HepG2 (cell line): ENCODE results near the gene ZBTB22. TPM values are rescaled to one million over a fixed set of nuclear protein-coding genes. Genes with fewer than 3 reads are reported as not detected.

Experiments
- ATF7 ChIP-seq, 2 experiments: fragments of 450-650 bp in 1 of 2; sonication (generic) in 1 of 2; formaldehyde crosslinking in 1 of 2; IDR thresholded peaks; 2 replicates each; pipeline versions ENCODE4 v1.4.0 to v1.6.1; 2016 to 2020; ENCODE audit warnings: antibody characterized with exemption in 1 of 2, mild to moderate bottlenecking in 1 of 2, missing genetic modification reagents in 1 of 2
- BATF2 ChIP-seq: sonication (generic); formaldehyde crosslinking; IDR thresholded peaks from 2 replicates; pipeline ENCODE4 v1.8.0; 2022; ENCODE audit warnings: mild to moderate bottlenecking, missing genetic modification reagents, moderate library complexity
- MXI1 ChIP-seq: IDR thresholded peaks from 3 replicates; pipeline ENCODE4 v1.6.1; 2012; ENCODE audit warnings: low read depth, low read length, inconsistent platforms, borderline replicate concordance
- RERE ChIP-seq: IDR thresholded peaks from 2 replicates; pipeline ENCODE4 v1.6.1; 2016; ENCODE audit warnings: low read depth, missing genetic modification reagents, missing compliant biosample characterization
- SATB2 ChIP-seq: sonication (generic); formaldehyde crosslinking; IDR thresholded peaks from 2 replicates; pipeline ENCODE4 v1.5.0; 2020; ENCODE audit warnings: missing genetic modification reagents
- SCMH1 ChIP-seq: sonication (generic); formaldehyde crosslinking; IDR thresholded peaks from 2 replicates; pipeline ENCODE4 v1.9.0; 2021; ENCODE audit warnings: missing genetic modification reagents, mild to moderate bottlenecking, borderline replicate concordance
- TBX3 ChIP-seq: fragments of 450-650 bp; IDR thresholded peaks from 2 replicates; pipeline ENCODE4 v1.6.1; 2017; ENCODE audit warnings: antibody characterized with exemption, mild to moderate bottlenecking, inconsistent platforms, borderline replicate concordance
- ZBTB26 ChIP-seq: IDR thresholded peaks from 2 replicates; pipeline ENCODE4 v1.6.1; 2016; ENCODE audit warnings: missing compliant biosample characterization, missing genetic modification reagents, borderline replicate concordance
- ZHX1 ChIP-seq: sonication (generic); formaldehyde crosslinking; IDR thresholded peaks from 2 replicates; pipeline ENCODE4 v1.8.1; 2022; ENCODE audit warnings: low read depth, mild to moderate bottlenecking, missing genetic modification reagents
- ZNF652 ChIP-seq: IDR thresholded peaks from 2 replicates; pipeline ENCODE4 v1.6.1; 2016; ENCODE audit warnings: low read depth, borderline replicate concordance
- ZNF691 ChIP-seq: sonication (generic); formaldehyde crosslinking; IDR thresholded peaks from 2 replicates; pipeline ENCODE4 v1.4.0; 2020; ENCODE audit warnings: missing genetic modification reagents, low read depth, mild to moderate bottlenecking, borderline replicate concordance
- ZNF747 ChIP-seq: sonication (generic); formaldehyde crosslinking; IDR thresholded peaks from 2 replicates; pipeline ENCODE4 v1.8.1; 2023; ENCODE audit warnings: missing genetic modification reagents, mild to moderate bottlenecking, borderline replicate concordance
- ZNF839 ChIP-seq: sonication (generic); formaldehyde crosslinking; IDR thresholded peaks from 2 replicates; pipeline ENCODE4 v1.4.0; 2020; ENCODE audit warnings: missing genetic modification reagents, mild to moderate bottlenecking, borderline replicate concordance
- polyA plus RNA-seq, 8 experiments: library from polyadenylated mRNA; depleted of rRNA in 3 of 8; stranded (reverse) in 7 of 8; unstranded in 1 of 8; fragments of >200 nt; fragmentation: Illumina TruSeq in 4 of 8; extraction: Trizol in 4 of 8; gene quantifications; 2 replicates each; pipeline versions ENCODE4 v1.2.1 to v1.2.3, GENCODE V29; 2011 to 2016; ENCODE audit warnings: low read depth in 4 of 8, missing spikeins in 1 of 8, mixed read lengths in 1 of 8; ENCODE audit not compliant: insufficient read depth in 1 of 8
- total RNA-seq, 5 experiments: library from RNA; depleted of rRNA; stranded (reverse); fragments of >200 nt; fragmentation: Illumina TruSeq; extraction: Trizol; gene quantifications; 2 replicates each; pipeline ENCODE4 v1.2.3, GENCODE V29; 2016; ENCODE audit warnings: low read depth in 1 of 5

The ZBTB22 gene
- total and polyA plus RNA-seq, 2 of the 13 experiments (the other 11 are each of a cell fraction or from before 2014, with no cell fraction given): 8.0 to 10.6 TPM

GRCh38 chr6:33279971-33280511 is 37.5 kb downstream of the ZBTB22 start (continued):
- TF ChIP-seq RERE (CRISPR knock-in tag) (no peak), TBX3 (no peak), ZNF652 (CRISPR knock-in tag) (no peak), ZBTB26 (no peak), ZNF839 (no peak), SCMH1 (no peak), SATB2 (CRISPR knock-in tag) (no peak), ZNF691 (CRISPR knock-in tag) (no peak; the same call in 1 of the 2 replicates), ZNF747 (no peak), MXI1 (peak; percentile 66; the same call in 1 of the 3 replicates), ZHX1 (CRISPR knock-in tag) (no peak), ATF7 (IDR thresholded peaks at IDR 0.05) (no peak), ATF7 (CRISPR knock-in tag; IDR thresholded peaks at IDR 0.05) (no peak), BATF2 (CRISPR knock-in tag) (no peak)
